ENCODE results near the gene SHF. TPM values are rescaled to one million over a fixed set of nuclear protein-coding genes. Genes with fewer than 3 reads are reported as not detected.

The SHF gene
- total RNA-seq, 1 donor from 2014 or later: 6.4 TPM

- peak; percentile 93 for DNase-seq
- TF ChIP-seq CTCF (IDR thresholded peaks at IDR 0.05): peak; percentile 76
- ATAC-seq: peak; percentile 87 to 88
- Histone ChIP-seq H3K4me3 (peak overlapping the region; percentile 67), H3K4me1 (peaks cover 39% of the 10 kb centered on the region), H3K27me3 (ENCODE audit: low read depth) (no peaks in the 10 kb centered on the region), H3K36me3 (peaks cover under 1% of the 10 kb centered on the region), H3K9me3 (no peaks in the 10 kb centered on the region), H3K27ac (peak overlapping the region; percentile 99)
- intact Hi-C loops (cut with DNase I): no loop called here
These were observed 20.7 kb downstream of the SHF start for GRCh38 chr15:45166834-45167630.

GRCh38 chr15:45165536-45165935 lies 22.2 kb downstream of the SHF start:
- Histone ChIP-seq H3K27me3 (ENCODE audit: low read depth) (no peaks in the 10 kb centered on the region), H3K4me1 (peaks cover 49% of the 10 kb centered on the region), H3K27ac (peak overlapping the region; percentile 99), H3K9me3 (no peaks in the 10 kb centered on the region), H3K4me3 (no peak overlapping the region), H3K36me3 (peaks cover 9% of the 10 kb centered on the region)
- ATAC-seq (no peak), DNase-seq (no peak)
- intact Hi-C loops (cut with DNase I): no loop called here
- no peak for TF ChIP-seq CTCF (IDR thresholded peaks at IDR 0.05)

GRCh38 chr15:45164914-45165313 lies 22.9 kb downstream of the SHF start:
- no peak overlapping the region for H3K4me3 ChIP-seq
- intact Hi-C loops (cut with DNase I): no loop called here
- ATAC-seq (no peak), DNase-seq (no peak)
- H3K9me3 ChIP-seq: no peaks in the 10 kb centered on the region
- H3K27ac ChIP-seq: no peak overlapping the region
- H3K27me3 ChIP-seq (ENCODE audit: low read depth): no peaks in the 10 kb centered on the region
- H3K36me3 ChIP-seq: peaks cover 15% of the 10 kb centered on the region
- H3K4me1 ChIP-seq: peaks cover 55% of the 10 kb centered on the region
- no peak for TF ChIP-seq CTCF (IDR thresholded peaks at IDR 0.05)

- ATAC-seq (no peak), DNase-seq (no peak)
- H3K27ac ChIP-seq: peak overlapping the region; percentile 63
- H3K4me3 ChIP-seq: no peak overlapping the region
- intact Hi-C loops (cut with DNase I): no loop called here
- H3K9me3 ChIP-seq: no peaks in the 10 kb centered on the region
- peaks cover 16% of the 10 kb centered on the region for H3K36me3 ChIP-seq
- peaks cover 69% of the 10 kb centered on the region for H3K4me1 ChIP-seq
- no peaks in the 10 kb centered on the region for H3K27me3 ChIP-seq (ENCODE audit: low read depth)
- no peak for TF ChIP-seq CTCF (IDR thresholded peaks at IDR 0.05)
These were observed 24.3 kb downstream of the SHF start for GRCh38 chr15:45163508-45163856.

- Histone ChIP-seq H3K4me3 (no peak overlapping the region), H3K27ac (peak overlapping the region; percentile 63), H3K36me3 (peaks cover 19% of the 10 kb centered on the region), H3K27me3 (ENCODE audit: low read depth) (no peaks in the 10 kb centered on the region), H3K9me3 (no peaks in the 10 kb centered on the region), H3K4me1 (peaks cover 69% of the 10 kb centered on the region)
- intact Hi-C loops (cut with DNase I): no loop called here
- peak; percentile 84 for TF ChIP-seq CTCF (IDR thresholded peaks at IDR 0.05)
- ATAC-seq (peak; percentile 67 to 68), DNase-seq (peak; percentile 77)
These were observed 24.8 kb downstream of the SHF start for GRCh38 chr15:45162771-45163507.
